ENCODE results near the gene SYNGAP1. TPM values are rescaled to one million over a fixed set of nuclear protein-coding genes. Genes with fewer than 3 reads are reported as not detected.

SYNGAP1 gene
- total and polyA plus RNA-seq, 2 of the 8 experiments (the other 6 are each of a cell fraction or from before 2014, with no cell fraction given) = 31.0 to 101 TPM

DNA sequence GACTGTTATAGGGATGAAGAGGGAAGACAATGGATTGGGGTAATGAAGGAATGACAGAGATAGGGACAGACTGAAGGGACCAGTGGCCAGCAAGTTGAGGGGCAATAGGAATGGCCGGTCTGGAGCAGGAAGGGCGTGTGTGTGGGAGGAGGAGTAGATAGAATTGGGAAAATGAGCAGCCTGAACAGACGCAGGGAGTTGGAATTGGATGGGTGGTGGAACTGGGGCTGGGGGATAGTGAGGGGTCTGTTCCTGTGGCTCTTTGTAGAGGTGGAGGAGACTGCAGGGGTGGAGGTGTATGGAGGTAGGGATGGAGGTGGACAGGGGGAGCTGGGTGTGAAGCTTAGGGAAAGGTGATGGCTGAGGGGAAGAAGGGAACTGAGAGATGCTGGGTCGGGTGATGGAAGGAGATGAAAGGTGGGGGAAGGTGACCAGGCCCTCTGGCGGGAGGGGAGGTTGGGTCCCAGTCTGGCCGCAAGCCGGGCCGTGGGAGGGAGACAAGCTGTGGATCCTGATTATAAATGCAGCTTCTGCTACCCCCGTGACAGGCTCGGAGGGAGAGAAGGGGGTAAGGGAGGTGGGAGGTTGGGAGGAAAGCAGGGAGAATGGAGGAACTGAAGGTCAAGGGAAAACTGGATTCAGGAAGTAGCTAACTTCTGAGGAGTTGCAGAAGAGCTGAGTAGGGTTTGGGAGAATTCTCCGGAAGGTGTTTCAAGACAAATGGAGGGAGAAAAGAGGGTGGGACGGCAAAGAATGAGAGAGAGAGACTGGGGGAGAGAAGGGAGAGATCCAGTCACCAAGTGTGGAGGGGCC lies 5.2 kb downstream of the SYNGAP1 start:
- no peak overlapping the region for H4K8ac ChIP-seq (ENCODE audit: extremely low read depth, insufficient read depth, low read length)

More for the DNA sequence above, 5.2 kb downstream of the SYNGAP1 start:
- H3K4me2 ChIP-seq (ENCODE audit: insufficient read depth in 1 of 2, low read depth in 2 of 2, low read length in 2 of 2) = peak overlapping the region; percentile 83 to 87
- no peak overlapping the region for H3K14ac ChIP-seq (ENCODE audit: insufficient read length)
- no peaks in the 10 kb centered on the region for H3K27me3 ChIP-seq (replicated peaks in 1 of 4; ENCODE audit: control insufficient read depth in 3 of 4, extremely low read depth in 1 of 4, insufficient read depth in 3 of 4, low read length in 3 of 4)
- no peak overlapping the region for H2AFZ ChIP-seq (ENCODE audit: low read length)
- peak overlapping the region; percentile 26 for H4K5ac ChIP-seq (ENCODE audit: insufficient read length, low read depth, low read length)
- H2BK5ac ChIP-seq (ENCODE audit: low read depth, low read length) = peak overlapping the region; percentile 90; the same call in 1 of the 2 replicates
- H4K91ac ChIP-seq (replicated peaks; ENCODE audit: insufficient read length, low read length) = peak overlapping the region; percentile 36
- H3K23ac ChIP-seq (ENCODE audit: insufficient read length) = no peak overlapping the region
- peak overlapping the region; percentile 39 for H3K4ac ChIP-seq (replicated peaks; ENCODE audit: insufficient read length, low read depth, low read length)
- peaks cover 17 to 70% of the 10 kb centered on the region in 2 experiments for H3K79me2 ChIP-seq (ENCODE audit: control insufficient read depth in 1 of 2, insufficient read depth in 2 of 2, low read length in 2 of 2)
- no peak for FAIRE-seq
- H2BK20ac ChIP-seq (ENCODE audit: low read length) = peak overlapping the region; percentile 72; the same call in 1 of the 2 replicates
- peak overlapping the region; percentile 40 to 70 (median 55) for H3K4me3 ChIP-seq (ENCODE audit: extremely low read depth in 1 of 4, insufficient read depth in 2 of 4, low read depth in 3 of 4, low read length in 4 of 4)
- H2AK5ac ChIP-seq (ENCODE audit: low read depth, low read length) = peak overlapping the region; percentile 56; the same call in 1 of the 2 replicates
- H3K36me3 ChIP-seq (ENCODE audit: control insufficient read depth in 2 of 4, insufficient read depth in 4 of 4, low read length in 3 of 4) = peaks cover 0 to 11% (median 8%) of the 10 kb centered on the region in 4 experiments; a peak in 5 of 8 replicates
- TF ChIP-seq CBX5 (IDR thresholded peaks at IDR 0.05; ENCODE audit: low read depth, low read length) (no peak), CEBPB (IDR thresholded peaks at IDR 0.05; ENCODE audit: low read depth, low read length) (no peak), ZNF274 (IDR thresholded peaks at IDR 0.05; ENCODE audit: borderline replicate concordance, extremely low read depth, low read length) (no peak), RBBP5 (IDR thresholded peaks at IDR 0.05; ENCODE audit: borderline replicate concordance, low read depth, low read length) (no peak), CTCF (IDR thresholded peaks at IDR 0.05; ENCODE audit: control extremely low read depth in 1 of 3, insufficient read depth in 1 of 3, low read depth in 1 of 3, low read length in 3 of 3) (no peak), EP300 (IDR thresholded peaks at IDR 0.05; ENCODE audit: borderline replicate concordance in 1 of 2, low read depth in 2 of 2, low read length in 2 of 2) (no peak), E2F6 (IDR thresholded peaks at IDR 0.05) (no peak)
- peaks cover 13% of the 10 kb centered on the region for H3K79me1 ChIP-seq (ENCODE audit: low read depth, low read length)
- POLR2A ChIA-PET (ENCODE audit: partially characterized antibody) = interaction anchor here (0.7 to 3.6 kb wide), 10 partner anchors 8 to 186 kb away, joined by 3 to 23 read pairs (median 7); partner anchors contain the start of genes B3GALT4, CUTA, PHF1 and ZBTB9
- H3K18ac ChIP-seq (ENCODE audit: extremely low read depth, low read length) = peak overlapping the region; percentile 55
- WGBS, 2 experiments (ENCODE audit: extremely low coverage in 1 of 2, insufficient coverage in 1 of 2, insufficient read length in 1 of 2, insufficient replicate concordance in 2 of 2, low coverage in 1 of 2, low lambda C conversion rate in 2 of 2, missing lambda C conversion rate in 1 of 2) = 32% methylated on average over 12 of the region's 12 CpGs; no CpG with 5 or more reads in 1 of the 2 experiments
- H3K56ac ChIP-seq (replicated peaks; ENCODE audit: insufficient read length, low read depth, low read length) = no peak overlapping the region
- peaks cover 0 to 9% of the 10 kb centered on the region in 2 experiments for H4K20me1 ChIP-seq (replicated peaks in 1 of 2; ENCODE audit: control insufficient read depth in 1 of 2, insufficient read depth in 2 of 2, low read length in 2 of 2)
- H3K9ac ChIP-seq (replicated peaks in 1 of 4; ENCODE audit: extremely low read depth in 1 of 4, low read depth in 3 of 4, low read length in 3 of 4) = peak overlapping the region in 3 of 4 experiments; percentile 16 to 73 (median 43); a peak in 5 of 7 replicates
- DNase-seq (ENCODE audit: low read depth in 1 of 2, low spot score in 2 of 2) = peak in 1 of 2 experiments; percentile 52
- peaks cover 6 to 41% (median 13%) of the 10 kb centered on the region in 4 experiments for H3K4me1 ChIP-seq (replicated peaks in 1 of 4; ENCODE audit: control insufficient read depth in 3 of 4, insufficient read depth in 4 of 4, low read length in 3 of 4)
- 0 out of 2 replicates have a peak overlapping the region, but pooled peaks have one; percentile 68 for H2BK12ac ChIP-seq (ENCODE audit: low read depth, low read length)
- peaks cover 24% of the 10 kb centered on the region for H3K23me2 ChIP-seq (ENCODE audit: low read depth, low read length)
- no peak overlapping the region for H2BK15ac ChIP-seq (ENCODE audit: low read length)
- CTCF ChIA-PET (ENCODE audit: partially characterized antibody) = interaction anchor here (0.6 to 4.4 kb wide), 19 partner anchors 9 to 177 kb away, joined by 3 to 37 read pairs (median 4); partner anchors contain the start of genes CUTA and ZBTB22
- H2BK120ac ChIP-seq (replicated peaks; ENCODE audit: low read depth, low read length) = no peak overlapping the region
- peak overlapping the region; percentile 69; the same call in 1 of the 2 replicates for H3K27ac ChIP-seq (ENCODE audit: low read depth, low read length)
- no peaks in the 10 kb centered on the region for H3K9me3 ChIP-seq (ENCODE audit: insufficient read depth in 2 of 2, low read depth in 1 of 2, low read length in 1 of 2)
